A673 (cell line): ENCODE measurements around the gene FAM219B. TPM values are rescaled to one million over a fixed set of nuclear protein-coding genes. Genes with fewer than 3 reads are reported as not detected.

Experiments used
- Bru-seq: library from RNA; stranded (reverse); fragments of 400-500 nt; gene quantifications from one replicate; lab custom pipeline; 2021; lab: Mats Ljungman, UMichigan
- BruChase-seq, 2 experiments: library from RNA; stranded (reverse); fragments of 400-500 nt; gene quantifications; one replicate each; lab custom pipeline; 2021; lab: Mats Ljungman, UMichigan
- BruUV-seq: library from RNA; stranded (reverse); fragments of 400-500 nt; replicated peaks from 2 replicates; lab custom pipeline; 2021; lab: Mats Ljungman, UMichigan
- CTCF ChIA-PET: fragments of 300-600 bp; sonication (Branson Sonifier 250); formaldehyde crosslinking; loops from one replicate; lab custom pipeline; 2022; ENCODE audit warnings: antibody characterized with exemption; lab: Charles Lee
- POLR2A ChIA-PET: fragments of 300-600 bp; sonication (Branson Sonifier 250); formaldehyde crosslinking; loops from one replicate; lab custom pipeline; 2022; ENCODE audit warnings: antibody characterized with exemption; ENCODE audit not compliant: low non-redundant PET; lab: Charles Lee
- DNase-seq: peaks from one replicate; pipeline ENCODE4 v3.0.0-alpha.2; 2015; ENCODE audit warnings: low spot score
- H3K27ac ChIP-seq: fragments of 200-600 bp; sonication (generic); 2 replicates; pipeline ENCODE4 v1.5.1; 2016; ENCODE audit warnings: mixed run types, low read depth, mild to moderate bottlenecking, mixed read lengths, antibody characterized with exemption, low read length; ENCODE audit not compliant: poor library complexity, severe bottlenecking
- H3K27me3 ChIP-seq: fragments of 200-600 bp; sonication (generic); replicated peaks from 2 replicates; pipeline ENCODE4 v1.6.1; 2017; ENCODE audit warnings: mixed run types, low read depth, mild to moderate bottlenecking, mixed read lengths, antibody characterized with exemption, low read length; ENCODE audit not compliant: insufficient read depth, poor library complexity
- H3K36me3 ChIP-seq: fragments of 200-600 bp; sonication (generic); 2 replicates; pipeline ENCODE4 v1.6.1; 2016; ENCODE audit warnings: mixed run types, mild to moderate bottlenecking, mixed read lengths, antibody characterized with exemption, low read length; ENCODE audit not compliant: insufficient read depth, poor library complexity, severe bottlenecking
- H3K4me1 ChIP-seq: fragments of 200-600 bp; sonication (generic); 2 replicates; pipeline ENCODE4 v1.6.1; 2017; ENCODE audit warnings: mixed run types, mild to moderate bottlenecking, mixed read lengths, antibody characterized with exemption, low read length; ENCODE audit not compliant: insufficient read depth, poor library complexity, severe bottlenecking
- H3K4me3 ChIP-seq: fragments of 200-600 bp; sonication (generic); 2 replicates; pipeline ENCODE4 v1.5.1; 2016; ENCODE audit warnings: low read depth, mixed run types, mild to moderate bottlenecking, mixed read lengths, low read length; ENCODE audit not compliant: poor library complexity, severe bottlenecking
- H3K9me3 ChIP-seq: fragments of 200-600 bp; sonication (generic); 2 replicates; pipeline ENCODE4 v1.6.1; 2016; ENCODE audit warnings: mixed run types, low read depth, mild to moderate bottlenecking, mixed read lengths, antibody characterized with exemption, low read length; ENCODE audit not compliant: poor library complexity, severe bottlenecking
- CTCF ChIP-seq: fragments of 300-800, 200-600 bp; sonication (generic); conservative IDR thresholded peaks from 2 replicates; pipeline ENCODE4 v1.5.1; 2017; ENCODE audit warnings: low read depth, mild to moderate bottlenecking, antibody characterized with exemption, low read length, moderate library complexity, mixed read lengths
- EZH2 ChIP-seq: fragments of 200-600 bp; sonication (generic); IDR thresholded peaks from 2 replicates; pipeline ENCODE4 v1.6.1; 2017; ENCODE audit warnings: borderline replicate concordance, low read depth, mild to moderate bottlenecking, mixed read lengths, antibody characterized with exemption, low read length; ENCODE audit not compliant: poor library complexity, severe bottlenecking
- intact Hi-C: fragments of 100-400 bp; cut with micrococcal nuclease; formaldehyde crosslinking; loops from one replicate; pipeline ENCODE4 v1.10.0; 2022; ENCODE audit not compliant: unreplicated experiment
- long read RNA-seq: library from polyadenylated mRNA; stranded (forward); transcript quantifications from one replicate; pipeline ENCODE4 v2.0.0, GENCODE V29; 2022
- total RNA-seq: library from RNA; stranded (reverse); gene quantifications from 2 replicates; pipeline ENCODE4 v1.2.3, GENCODE V29; 2021

Gene FAM219B
- total RNA-seq, result 86.6 and 93.2 TPM in 2 replicates
- percentile 86 among the genes with signal in this experiment for Bru-seq, nascent RNA
- BruChase-seq, experiment 1, labeled RNA remaining after a 2-hour chase, result percentile 92 among the genes with signal in this experiment
- percentile 89 among the genes with signal in this experiment for BruChase-seq, experiment 2, labeled RNA remaining after a 6-hour chase
- long read RNA-seq, full-length matches to known transcripts, result 44 of 89 reads
- long read RNA-seq, partial matches to known transcripts, result 6 of 89 reads
- long read RNA-seq, other reads (novel, unspliced or antisense), result 39 of 89 reads

- Histone ChIP-seq H3K27me3 (no peaks in the 10 kb centered on the region), H3K36me3 (peaks cover 33% of the 10 kb centered on the region), H3K27ac (peak within 1 kb of the TSS; percentile 96), H3K9me3 (no peaks in the 10 kb centered on the region), H3K4me3 (peak within 1 kb of the TSS; percentile 85), H3K4me1 (no peaks in the 10 kb centered on the region)
- POLR2A ChIA-PET, result no interaction called here
- peak; percentile 87 for DNase-seq
- CTCF ChIA-PET, result interaction anchor here (0.6 to 1.3 kb wide), 2 partner anchors 44 to 67 kb away, joined by 3 to 4 read pairs; no protein-coding TSS in a partner anchor
- intact Hi-C loops, result loop anchor here (10.0 kb wide), 1 partner anchor 298 kb away; the partner anchor contains the start of gene C15orf39
- no TSS peak for BruUV-seq
- no peak for TF ChIP-seq CTCF
- no peak for TF ChIP-seq EZH2
Observed at GRCh38 chr15:74906450-74907162, at the start of gene FAM219B. FAM219B (minus strand) TSS chr15:74906851; CDS start chr15:74906800, 51 bp downstream.

- Histone ChIP-seq H3K4me3 (peak overlapping the region; percentile 66), H3K4me1 (peaks cover 51% of the 10 kb centered on the region), H3K27me3 (no peaks in the 10 kb centered on the region), H3K9me3 (no peaks in the 10 kb centered on the region), H3K27ac (peak overlapping the region; percentile 73), H3K36me3 (no peaks in the 10 kb centered on the region)
- intact Hi-C loops, result no loop called here
- TF ChIP-seq EZH2 (no peak), CTCF (peak; percentile 56; the same call in 1 of the 2 replicates)
- CTCF ChIA-PET, result interaction anchor here (1.2 to 1.5 kb wide), 2 partner anchors 54 to 246 kb away, joined by 3 to 5 read pairs; partner anchors contain the start of gene C15orf39
- peak; percentile 78 for DNase-seq
- POLR2A ChIA-PET, result interaction anchor here (0.6 kb wide), 1 partner anchor 651 kb away, joined by 3 read pairs; no protein-coding TSS in a partner anchor
- no TSS peak for BruUV-seq
Observed at GRCh38 chr15:74955796-74956647, 49.4 kb upstream of the FAM219B start.

GRCh38 chr15:74955017-74955416 lies 48.4 kb upstream of the FAM219B start:
- TF ChIP-seq CTCF, result no peak
- TF ChIP-seq EZH2, result no peak
- DNase-seq, result no peak
- Histone ChIP-seq H3K27ac (peak overlapping the region; percentile 67), H3K36me3 (no peaks in the 10 kb centered on the region), H3K4me1 (peaks cover 53% of the 10 kb centered on the region), H3K4me3 (peak overlapping the region; percentile 66), H3K9me3 (no peaks in the 10 kb centered on the region), H3K27me3 (no peaks in the 10 kb centered on the region)
- BruUV-seq, result no TSS peak
- ChIA-PET CTCF (interaction anchor here (1.0 to 1.2 kb wide), 2 partner anchors 53 to 249 kb away, joined by 3 read pairs; no protein-coding TSS in a partner anchor), POLR2A (no interaction called here)
- intact Hi-C loops, result no loop called here
